ENCODE measurements around the gene SLC30A1. TPM values are rescaled to one million over a fixed set of nuclear protein-coding genes. Genes with fewer than 3 reads are reported as not detected.
"Not testable (repeated sequence)": the region's sequence is repeated elsewhere in the genome, so short reads cannot be mapped to it uniquely, and the experiment has no call there.

SLC30A1 gene, protein sequence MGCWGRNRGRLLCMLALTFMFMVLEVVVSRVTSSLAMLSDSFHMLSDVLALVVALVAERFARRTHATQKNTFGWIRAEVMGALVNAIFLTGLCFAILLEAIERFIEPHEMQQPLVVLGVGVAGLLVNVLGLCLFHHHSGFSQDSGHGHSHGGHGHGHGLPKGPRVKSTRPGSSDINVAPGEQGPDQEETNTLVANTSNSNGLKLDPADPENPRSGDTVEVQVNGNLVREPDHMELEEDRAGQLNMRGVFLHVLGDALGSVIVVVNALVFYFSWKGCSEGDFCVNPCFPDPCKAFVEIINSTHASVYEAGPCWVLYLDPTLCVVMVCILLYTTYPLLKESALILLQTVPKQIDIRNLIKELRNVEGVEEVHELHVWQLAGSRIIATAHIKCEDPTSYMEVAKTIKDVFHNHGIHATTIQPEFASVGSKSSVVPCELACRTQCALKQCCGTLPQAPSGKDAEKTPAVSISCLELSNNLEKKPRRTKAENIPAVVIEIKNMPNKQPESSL
- total RNA-seq (10 to 100 TPM; 17.0 to 24.4 TPM), polyA plus RNA-seq (1 to 10 TPM; 6.1 to 7.8 TPM)
- long read RNA-seq, donor 1, full-length matches to known transcripts, result 6 of 6 reads
- long read RNA-seq, donor 1, partial matches to known transcripts, result 0 of 6 reads
- long read RNA-seq, donor 1, other reads (novel, unspliced or antisense), result 0 of 6 reads
- long read RNA-seq, donor 2, full-length matches to known transcripts, result 16 of 25 reads
- long read RNA-seq, donor 2, partial matches to known transcripts, result 0 of 25 reads
- long read RNA-seq, donor 2, other reads (novel, unspliced or antisense), result 9 of 25 reads

GRCh38 chr1:211578640-211579439 is at the start of gene SLC30A1:
Gene SLC30A1 (minus strand): TSS chr1:211579161. CDS start chr1:211578612, 549 bp downstream.
- 0 to 1% methylated on average over 73 to 98 of the region's 98 CpGs for WGBS, 2 donors
- ATAC-seq (ENCODE audit: low FRiP score) (peak; percentile 96), DNase-seq (peak; percentile 100)
- Histone ChIP-seq H3K36me3 (ENCODE audit: control insufficient read depth in 1 of 2, insufficient read depth in 2 of 2, low read length in 1 of 2) (peaks cover 0 to 3% of the 10 kb centered on the region in 2 donors), H3K27ac (ENCODE audit: low read depth in 1 of 2, low read length in 2 of 2) (peak within 1 kb of the TSS; percentile 94 to 98), H3K27me3 (ENCODE audit: control insufficient read depth in 1 of 2, insufficient read depth in 2 of 2, low read length in 1 of 2) (no peaks in the 10 kb centered on the region), H3K9me3 (ENCODE audit: control insufficient read depth, low read length) (no peaks in the 10 kb centered on the region), H3K4me3 (ENCODE audit: low read length in 2 of 2) (peak within 1 kb of the TSS; percentile 95 to 97), H3K4me1 (ENCODE audit: control insufficient read depth in 1 of 2, insufficient read depth in 2 of 2, low read length in 2 of 2) (peaks cover 2 to 7% of the 10 kb centered on the region in 2 donors)
- intact Hi-C loops (cut with DNase I), result loop anchor here (2.0 to 5.0 kb wide), 3 partner anchors 33 to 66 kb away; no protein-coding TSS in a partner anchor

GRCh38 chr1:211628417-211628816 is 49.5 kb upstream of the SLC30A1 start:
- intact Hi-C loops (cut with DNase I), result no loop called here
- no peak overlapping the region for H3K4me3 ChIP-seq (ENCODE audit: low read length in 2 of 2)
- no peaks in the 10 kb centered on the region for H3K9me3 ChIP-seq (ENCODE audit: control insufficient read depth, low read length)
- H3K27me3 ChIP-seq (ENCODE audit: control insufficient read depth in 1 of 2, insufficient read depth in 2 of 2, low read length in 1 of 2), result no peaks in the 10 kb centered on the region
- H3K36me3 ChIP-seq (ENCODE audit: control insufficient read depth in 1 of 2, insufficient read depth in 2 of 2, low read length in 1 of 2), result no peaks in the 10 kb centered on the region
- DNase-seq (no peak), ATAC-seq (ENCODE audit: low FRiP score) (no peak)
- H3K27ac ChIP-seq (ENCODE audit: low read depth in 1 of 2, low read length in 2 of 2), result no peak overlapping the region
- 82 to 83% methylated on average over 4 of the region's 4 CpGs for WGBS, 2 donors
- H3K4me1 ChIP-seq (ENCODE audit: control insufficient read depth in 1 of 2, insufficient read depth in 2 of 2, low read length in 2 of 2), result no peaks in the 10 kb centered on the region

DNA sequence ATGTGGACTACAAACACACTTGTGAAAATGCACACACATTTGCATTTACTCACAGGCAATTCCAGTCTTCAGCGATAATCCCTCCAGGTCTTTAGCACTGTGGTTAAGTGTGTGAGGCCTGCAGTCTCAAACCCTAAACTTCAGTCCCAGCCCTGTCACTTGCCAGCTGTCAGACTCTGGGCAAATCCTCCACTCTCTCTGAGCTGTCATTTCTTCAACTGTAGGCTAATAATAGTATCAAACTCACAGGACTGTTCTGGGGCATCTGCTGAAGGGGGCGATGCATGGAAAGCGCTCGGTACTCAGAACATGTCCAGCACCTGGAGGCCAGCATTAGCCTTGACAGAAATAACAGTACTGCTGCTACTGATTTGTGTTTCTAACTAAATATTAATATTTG is 48.3 kb upstream of the SLC30A1 start:
- Histone ChIP-seq H3K27ac (ENCODE audit: low read depth in 1 of 2, low read length in 2 of 2) (no peak overlapping the region), H3K4me1 (ENCODE audit: control insufficient read depth in 1 of 2, insufficient read depth in 2 of 2, low read length in 2 of 2) (no peaks in the 10 kb centered on the region), H3K9me3 (ENCODE audit: control insufficient read depth, low read length) (no peaks in the 10 kb centered on the region), H3K36me3 (ENCODE audit: control insufficient read depth in 1 of 2, insufficient read depth in 2 of 2, low read length in 1 of 2) (no peaks in the 10 kb centered on the region), H3K27me3 (ENCODE audit: control insufficient read depth in 1 of 2, insufficient read depth in 2 of 2, low read length in 1 of 2) (no peaks in the 10 kb centered on the region), H3K4me3 (ENCODE audit: low read length in 2 of 2) (no peak overlapping the region)
- no peak for ATAC-seq (ENCODE audit: low FRiP score)
- WGBS, 2 donors, result 91 to 94% methylated on average over 4 of the region's 4 CpGs
- DNase-seq, result no peak
- intact Hi-C loops (cut with DNase I), result no loop called here

- ATAC-seq (ENCODE audit: low FRiP score); DNase-seq; intact Hi-C loops (cut with DNase I); H3K9me3 ChIP-seq (ENCODE audit: control insufficient read depth, low read length); H3K27me3 ChIP-seq (ENCODE audit: control insufficient read depth in 1 of 2, insufficient read depth in 2 of 2, low read length in 1 of 2); H3K4me1 ChIP-seq (ENCODE audit: control insufficient read depth in 1 of 2, insufficient read depth in 2 of 2, low read length in 2 of 2); H3K4me3 ChIP-seq (ENCODE audit: low read length in 2 of 2); H3K27ac ChIP-seq (ENCODE audit: low read depth in 1 of 2, low read length in 2 of 2); H3K36me3 ChIP-seq (ENCODE audit: control insufficient read depth in 1 of 2, insufficient read depth in 2 of 2, low read length in 1 of 2): not testable (repeated sequence)
- WGBS, 2 donors, result 96 to 97% methylated on average over 6 of the region's 7 CpGs
These were observed 46.9 kb upstream of the SLC30A1 start for GRCh38 chr1:211625866-211626265.

DNA sequence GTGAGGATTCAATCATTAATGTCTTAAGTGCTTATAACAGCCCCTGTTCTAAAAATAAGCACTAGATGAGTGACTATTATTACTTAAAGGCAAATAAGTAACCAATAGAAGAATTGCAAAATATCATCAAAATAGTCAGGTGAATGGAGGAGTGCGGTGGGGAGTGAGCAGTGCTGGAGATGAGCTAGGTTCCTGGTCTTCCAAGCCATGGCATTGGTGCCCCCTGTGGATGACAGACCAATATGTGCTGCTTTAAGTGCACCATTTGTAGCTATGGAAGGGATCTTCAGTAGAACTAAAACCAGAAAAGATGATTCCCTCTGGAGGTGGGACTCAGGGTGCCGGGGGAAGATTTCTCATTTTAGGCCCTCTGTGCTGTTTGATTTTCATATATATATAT is 46.1 kb upstream of the SLC30A1 start:
- no peaks in the 10 kb centered on the region for H3K27me3 ChIP-seq (ENCODE audit: control insufficient read depth in 1 of 2, insufficient read depth in 2 of 2, low read length in 1 of 2)
- no peak overlapping the region for H3K4me3 ChIP-seq (ENCODE audit: low read length in 2 of 2)
- 92 to 98% methylated on average over 2 of the region's 2 CpGs for WGBS, 2 donors
- no peaks in the 10 kb centered on the region for H3K4me1 ChIP-seq (ENCODE audit: control insufficient read depth in 1 of 2, insufficient read depth in 2 of 2, low read length in 2 of 2)
- intact Hi-C loops (cut with DNase I), result no loop called here
- DNase-seq (no peak), ATAC-seq (ENCODE audit: low FRiP score) (no peak)
- H3K36me3 ChIP-seq (ENCODE audit: control insufficient read depth in 1 of 2, insufficient read depth in 2 of 2, low read length in 1 of 2), result no peaks in the 10 kb centered on the region
- no peak overlapping the region for H3K27ac ChIP-seq (ENCODE audit: low read depth in 1 of 2, low read length in 2 of 2)
- H3K9me3 ChIP-seq (ENCODE audit: control insufficient read depth, low read length), result no peaks in the 10 kb centered on the region

GRCh38 chr1:211623515-211623914 is 44.6 kb upstream of the SLC30A1 start:
- Histone ChIP-seq H3K9me3 (ENCODE audit: control insufficient read depth, low read length) (no peaks in the 10 kb centered on the region), H3K27me3 (ENCODE audit: control insufficient read depth in 1 of 2, insufficient read depth in 2 of 2, low read length in 1 of 2) (no peaks in the 10 kb centered on the region), H3K4me3 (ENCODE audit: low read length in 2 of 2) (no peak overlapping the region), H3K4me1 (ENCODE audit: control insufficient read depth in 1 of 2, insufficient read depth in 2 of 2, low read length in 2 of 2) (no peaks in the 10 kb centered on the region), H3K36me3 (ENCODE audit: control insufficient read depth in 1 of 2, insufficient read depth in 2 of 2, low read length in 1 of 2) (no peaks in the 10 kb centered on the region), H3K27ac (ENCODE audit: low read depth in 1 of 2, low read length in 2 of 2) (no peak overlapping the region)
- DNase-seq (no peak), ATAC-seq (ENCODE audit: low FRiP score) (no peak)
- 86 to 90% methylated on average over 3 of the region's 3 CpGs for WGBS, 2 donors
- intact Hi-C loops (cut with DNase I), result no loop called here

- 58 to 66% methylated on average over 9 of the region's 9 CpGs for WGBS, 2 donors
- ATAC-seq (ENCODE audit: low FRiP score), result no peak
These were observed 42.7 kb upstream of the SLC30A1 start for GRCh38 chr1:211621447-211622198.

DNA sequence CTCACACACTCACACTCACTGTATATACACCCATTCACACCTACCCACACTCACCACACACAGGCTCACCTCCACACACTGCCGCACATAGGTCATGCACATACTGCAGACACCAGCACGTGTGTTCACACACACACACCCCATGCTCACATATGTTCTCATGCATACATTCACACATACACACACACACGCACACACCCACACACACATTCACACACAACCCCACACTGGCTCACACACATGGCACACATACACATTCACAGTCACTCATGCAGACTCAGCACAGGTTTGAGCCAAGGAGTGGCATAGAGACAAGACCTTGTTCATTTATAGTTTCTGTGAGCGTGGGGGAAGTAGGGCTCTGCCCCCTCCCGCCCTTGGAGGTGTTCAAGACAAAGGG is 41.1 kb upstream of the SLC30A1 start:
- no peaks in the 10 kb centered on the region for H3K27me3 ChIP-seq (ENCODE audit: control insufficient read depth in 1 of 2, insufficient read depth in 2 of 2, low read length in 1 of 2)
- DNase-seq, result no peak
- WGBS, 2 donors, result 91 to 94% methylated on average over 5 of the region's 5 CpGs
- no peaks in the 10 kb centered on the region for H3K4me1 ChIP-seq (ENCODE audit: control insufficient read depth in 1 of 2, insufficient read depth in 2 of 2, low read length in 2 of 2)
- intact Hi-C loops (cut with DNase I), result no loop called here
- no peak overlapping the region for H3K4me3 ChIP-seq (ENCODE audit: low read length in 2 of 2)
- no peaks in the 10 kb centered on the region for H3K9me3 ChIP-seq (ENCODE audit: control insufficient read depth, low read length)
- H3K36me3 ChIP-seq (ENCODE audit: control insufficient read depth in 1 of 2, insufficient read depth in 2 of 2, low read length in 1 of 2), result no peaks in the 10 kb centered on the region
- ATAC-seq (ENCODE audit: low FRiP score), result no peak
- no peak overlapping the region for H3K27ac ChIP-seq (ENCODE audit: low read depth in 1 of 2, low read length in 2 of 2)

More at GRCh38 chr1:211621447-211622198, 42.7 kb upstream of the SLC30A1 start:
- Histone ChIP-seq H3K27me3 (ENCODE audit: control insufficient read depth in 1 of 2, insufficient read depth in 2 of 2, low read length in 1 of 2) (no peaks in the 10 kb centered on the region), H3K27ac (ENCODE audit: low read depth in 1 of 2, low read length in 2 of 2) (no peak overlapping the region), H3K9me3 (ENCODE audit: control insufficient read depth, low read length) (no peaks in the 10 kb centered on the region), H3K4me3 (ENCODE audit: low read length in 2 of 2) (no peak overlapping the region), H3K4me1 (ENCODE audit: control insufficient read depth in 1 of 2, insufficient read depth in 2 of 2, low read length in 2 of 2) (no peaks in the 10 kb centered on the region), H3K36me3 (ENCODE audit: control insufficient read depth in 1 of 2, insufficient read depth in 2 of 2, low read length in 1 of 2) (no peaks in the 10 kb centered on the region)
- DNase-seq, result peak in 1 of 2 donors; percentile 70
- intact Hi-C loops (cut with DNase I), result no loop called here
